Astrocyte (in vitro differentiated cells and primary cell): ENCODE results near the gene OPTN. TPM values are rescaled to one million over a fixed set of nuclear protein-coding genes. Genes with fewer than 3 reads are reported as not detected.
"Not testable (repeated sequence)": the region's sequence is repeated elsewhere in the genome, so short reads cannot be mapped to it uniquely, and the experiment has no call there.

Experiments used
- DNase-seq: peaks from one replicate; pipeline ENCODE4 v3.0.0-alpha.2; 2010; ENCODE audit warnings: low read depth
- FAIRE-seq: peaks from 2 replicates; lab custom pipeline; 2011; peaks lifted over from hg19 to GRCh38; lab: Jason Lieb, UNC
- H2AFZ ChIP-seq: 2 replicates; pipeline ENCODE4 v1.6.0; 2012; ENCODE audit warnings: low read depth, low read length, inconsistent platforms
- H3K27ac ChIP-seq: 2 replicates; pipeline ENCODE4 v1.5.1; 2011; ENCODE audit warnings: low read depth, low read length, inconsistent platforms
- H3K27me3 ChIP-seq: 2 replicates; pipeline ENCODE4 v1.6.0; 2011; ENCODE audit warnings: low read length, inconsistent platforms; ENCODE audit not compliant: insufficient read depth
- H3K36me3 ChIP-seq: 2 replicates; pipeline ENCODE4 v1.5.1; 2011; ENCODE audit warnings: low read length, inconsistent platforms; ENCODE audit not compliant: insufficient read depth
- H3K4me1 ChIP-seq: 2 replicates; pipeline ENCODE4 v1.5.1; 2011; ENCODE audit warnings: low read length, inconsistent platforms; ENCODE audit not compliant: insufficient read depth
- H3K4me2 ChIP-seq: 2 replicates; pipeline ENCODE4 v1.6.0; 2012; ENCODE audit warnings: low read length, inconsistent platforms
- H3K4me3 ChIP-seq: 2 replicates; pipeline ENCODE4 v1.5.1; 2011; ENCODE audit warnings: low read depth, mild to moderate bottlenecking, low read length, inconsistent platforms; ENCODE audit not compliant: insufficient read depth
- H3K79me2 ChIP-seq: 2 replicates; pipeline ENCODE4 v1.6.0; 2012; ENCODE audit warnings: mild to moderate bottlenecking, low read length, inconsistent platforms; ENCODE audit not compliant: insufficient read depth
- H3K9ac ChIP-seq: 2 replicates; pipeline ENCODE4 v1.6.0; 2012; ENCODE audit warnings: mild to moderate bottlenecking, low read length, inconsistent platforms
- H3K9me3 ChIP-seq: 2 replicates; pipeline ENCODE4 v1.5.1; 2012; ENCODE audit warnings: low read depth, mild to moderate bottlenecking, low read length, inconsistent platforms; ENCODE audit not compliant: insufficient read depth
- H4K20me1 ChIP-seq: 2 replicates; pipeline ENCODE4 v1.6.0; 2012; ENCODE audit warnings: low read length, inconsistent platforms; ENCODE audit not compliant: insufficient read depth
- H3K27ac Mint-ChIP-seq: one replicate; pipeline ENCODE4 v1.8.0; 2021; ENCODE audit warnings: mild to moderate bottlenecking, mixed read lengths; ENCODE audit not compliant: unreplicated experiment
- H3K27me3 Mint-ChIP-seq: one replicate; pipeline ENCODE4 v1.8.0; 2021; ENCODE audit warnings: low read depth, mixed read lengths; ENCODE audit not compliant: unreplicated experiment
- H3K36me3 Mint-ChIP-seq: one replicate; pipeline ENCODE4 v1.8.0; 2021; ENCODE audit warnings: low read depth, mixed read lengths; ENCODE audit not compliant: unreplicated experiment
- H3K4me1 Mint-ChIP-seq: one replicate; pipeline ENCODE4 v1.8.0; 2021; ENCODE audit warnings: low read depth, mixed read lengths; ENCODE audit not compliant: unreplicated experiment
- H3K4me3 Mint-ChIP-seq: one replicate; pipeline ENCODE4 v1.8.0; 2021; ENCODE audit warnings: mild to moderate bottlenecking, moderate library complexity, mixed read lengths; ENCODE audit not compliant: unreplicated experiment
- H3K9me3 Mint-ChIP-seq: one replicate; pipeline ENCODE4 v1.8.0; 2021; ENCODE audit warnings: mild to moderate bottlenecking, mixed read lengths; ENCODE audit not compliant: unreplicated experiment
- CTCF ChIP-seq: IDR thresholded peaks from 2 replicates; pipeline ENCODE4 v1.5.1; 2011; ENCODE audit warnings: low read depth, mild to moderate bottlenecking, inconsistent platforms, low read length, moderate library complexity; ENCODE audit not compliant: insufficient read depth
- EZH2 ChIP-seq: IDR thresholded peaks from 2 replicates; pipeline ENCODE4 v1.6.1; 2012; ENCODE audit warnings: mild to moderate bottlenecking, low read length, inconsistent platforms; ENCODE audit not compliant: insufficient read depth
- total RNA-seq: library from RNA; stranded (reverse); gene quantifications from 2 replicates; pipeline ENCODE4 v1.2.1, GENCODE V29; 2021

The OPTN gene
- total RNA-seq, 1 donor from 2014 or later: 164 TPM

- H3K27ac Mint-ChIP-seq: peak overlapping the region; percentile 94
- H3K4me3 ChIP-seq: no peak overlapping the region
- FAIRE-seq (no peak), DNase-seq (no peak)
- peaks cover 10% of the 10 kb centered on the region for H3K36me3 Mint-ChIP-seq
- H3K79me2 ChIP-seq: no peaks in the 10 kb centered on the region
- no peak overlapping the region for H3K9ac ChIP-seq
- H3K4me3 Mint-ChIP-seq: peak overlapping the region; percentile 51
- H2AFZ ChIP-seq: no peak overlapping the region
- H3K27me3 ChIP-seq: peaks cover 5% of the 10 kb centered on the region
- no peaks in the 10 kb centered on the region for H3K4me1 ChIP-seq
- H3K36me3 ChIP-seq: no peaks in the 10 kb centered on the region
- no peaks in the 10 kb centered on the region for H3K27me3 Mint-ChIP-seq
- no peaks in the 10 kb centered on the region for H4K20me1 ChIP-seq
- TF ChIP-seq EZH2 (no peak), CTCF (no peak)
- peaks cover 33% of the 10 kb centered on the region for H3K9me3 Mint-ChIP-seq
- peaks cover 21% of the 10 kb centered on the region for H3K9me3 ChIP-seq
- no peak overlapping the region for H3K27ac ChIP-seq
- no peak overlapping the region for H3K4me2 ChIP-seq
- peaks cover 17% of the 10 kb centered on the region for H3K4me1 Mint-ChIP-seq
These were observed 20.2 kb upstream of the OPTN start for GRCh38 chr10:13079776-13080050.

- no peak for FAIRE-seq
- H3K36me3 Mint-ChIP-seq: peaks cover 10% of the 10 kb centered on the region
These were observed 19.3 kb upstream of the OPTN start for GRCh38 chr10:13080643-13081042.

GRCh38 chr10:13083700-13084099 lies 16.3 kb upstream of the OPTN start:
- not testable (repeated sequence) for DNase-seq, FAIRE-seq, H3K4me3 Mint-ChIP-seq, H4K20me1 ChIP-seq, H2AFZ ChIP-seq, H3K4me3 ChIP-seq, H3K9ac ChIP-seq, H3K27me3 Mint-ChIP-seq, H3K27ac ChIP-seq, H3K36me3 ChIP-seq, H3K4me2 ChIP-seq, H3K79me2 ChIP-seq, H3K27me3 ChIP-seq, H3K27ac Mint-ChIP-seq
- peaks cover 38% of the 10 kb centered on the region for H3K9me3 Mint-ChIP-seq
- Histone ChIP-seq H3K9me3 (peaks cover 28% of the 10 kb centered on the region), H3K4me1 (peaks cover 14% of the 10 kb centered on the region)
- H3K36me3 Mint-ChIP-seq: peaks cover 14% of the 10 kb centered on the region
- peaks cover 11% of the 10 kb centered on the region for H3K4me1 Mint-ChIP-seq

More at GRCh38 chr10:13080643-13081042, 19.3 kb upstream of the OPTN start:
- H3K9me3 ChIP-seq: peaks cover 28% of the 10 kb centered on the region
- peaks cover 17% of the 10 kb centered on the region for H3K4me1 Mint-ChIP-seq
- H3K27ac Mint-ChIP-seq: peak overlapping the region; percentile 37
- H3K36me3 ChIP-seq: no peaks in the 10 kb centered on the region
- H3K4me3 Mint-ChIP-seq: no peak overlapping the region
- H3K4me1 ChIP-seq: no peaks in the 10 kb centered on the region
- H3K27me3 ChIP-seq: peaks cover 4% of the 10 kb centered on the region
- no peak for DNase-seq
- no peak overlapping the region for H3K4me3 ChIP-seq
- H4K20me1 ChIP-seq: no peaks in the 10 kb centered on the region
- no peak for TF ChIP-seq CTCF
- no peak for TF ChIP-seq EZH2
- no peaks in the 10 kb centered on the region for H3K79me2 ChIP-seq
- H3K4me2 ChIP-seq: no peak overlapping the region
- H3K9ac ChIP-seq: no peak overlapping the region
- H3K27me3 Mint-ChIP-seq: no peaks in the 10 kb centered on the region
- H3K27ac ChIP-seq: no peak overlapping the region
- H2AFZ ChIP-seq: no peak overlapping the region
- peaks cover 41% of the 10 kb centered on the region for H3K9me3 Mint-ChIP-seq
